HG02938 (cell line): ENCODE measurements around the gene STRN.

Experiments
- ATAC-seq: cut with Tn5 transposase; IDR thresholded peaks from one replicate; pipeline ENCODE4 v1.9.1; 2021; ENCODE audit warnings: mild to moderate bottlenecking, moderate library complexity; ENCODE audit not compliant: unreplicated experiment

Gene STRN

DNA sequence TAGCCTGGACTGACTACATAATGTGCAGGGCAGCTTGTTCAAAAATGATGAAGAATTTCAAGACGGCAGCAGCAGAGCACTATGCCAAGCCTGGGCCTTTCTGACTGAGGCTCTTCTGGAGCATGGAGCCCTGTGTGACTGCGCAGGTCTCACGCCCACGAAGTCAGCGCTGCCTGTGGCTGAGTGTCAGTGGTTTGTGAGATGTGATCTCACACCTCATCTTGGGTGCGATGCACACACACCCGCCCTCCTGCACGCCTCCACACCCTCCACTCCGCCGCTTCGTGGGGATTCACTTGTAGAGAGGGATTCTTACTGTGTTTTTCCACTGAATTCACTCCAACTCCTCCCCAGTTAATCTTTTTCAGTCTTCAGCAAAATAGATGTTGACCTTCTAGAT, 166.0 kb downstream of the STRN start:
- no peak for ATAC-seq

GRCh38 chr2:36798724-36799123, 167.6 kb downstream of the STRN start:
- ATAC-seq, result no peak

- no peak for ATAC-seq
Measured at GRCh38 chr2:36797324-36798070, 168.8 kb downstream of the STRN start.
